OCI-LY3 (cell line): ENCODE results near the gene DDI1.

Experiments
- CTCF ChIP-seq: fragments of 200-600, 300-600 bp; sonication (generic); IDR thresholded peaks from 2 replicates; pipeline ENCODE4 v1.5.1; 2014; ENCODE audit warnings: antibody characterized with exemption, low read length, low read depth
- EZH2phosphoT487 ChIP-seq: fragments of 200-600 bp; shearing (Covaris generic); IDR thresholded peaks from 2 replicates; pipeline ENCODE4 v1.6.1; 2018; ENCODE audit warnings: antibody characterized with exemption, mixed run types, low read depth

GRCh38 chr11:103994094-103994493 lies 42.3 kb upstream of the DDI1 start:
- TF ChIP-seq CTCF (no peak), EZH2phosphoT487 (no peak)
